DMS53 (cell line): ENCODE data around the gene PRR7.

ENCODE experiments used
- DNase-seq: peaks from one replicate; lab custom pipeline; 2025; lab: John Stamatoyannopoulos, UW

Gene PRR7

GRCh38 chr5:177452688-177453638, 6.3 kb downstream of the PRR7 start:
- peak; percentile 40 for DNase-seq

DNA sequence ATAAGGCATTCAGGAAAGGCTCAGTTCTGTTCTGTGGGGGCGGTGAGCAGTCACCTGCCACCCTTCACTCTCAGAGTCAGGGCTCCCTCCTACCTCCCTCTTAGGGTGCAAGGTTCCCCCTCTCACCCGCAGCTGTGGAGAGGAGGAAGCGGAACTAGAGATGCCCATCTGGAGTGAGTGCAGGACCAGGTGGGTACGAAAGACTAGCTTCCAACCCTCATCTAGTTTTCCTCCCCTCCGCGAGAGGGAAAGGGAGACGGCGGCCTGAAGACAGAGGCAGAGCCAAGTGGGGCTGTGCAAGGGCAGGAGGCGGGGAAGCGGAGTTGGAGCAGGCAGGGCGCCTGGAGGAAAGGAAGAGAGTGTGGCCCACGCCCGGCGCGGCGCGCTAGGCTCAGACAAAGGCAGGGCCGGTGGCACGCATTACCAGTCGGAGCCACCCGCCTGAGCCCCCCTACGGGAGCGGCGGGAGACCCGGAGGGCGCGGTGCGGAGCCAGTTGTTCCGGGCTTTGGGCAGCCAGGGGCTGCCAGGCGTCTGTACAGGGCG, 7.3 kb downstream of the PRR7 start:
- DNase-seq, result peak; percentile 76

DNA sequence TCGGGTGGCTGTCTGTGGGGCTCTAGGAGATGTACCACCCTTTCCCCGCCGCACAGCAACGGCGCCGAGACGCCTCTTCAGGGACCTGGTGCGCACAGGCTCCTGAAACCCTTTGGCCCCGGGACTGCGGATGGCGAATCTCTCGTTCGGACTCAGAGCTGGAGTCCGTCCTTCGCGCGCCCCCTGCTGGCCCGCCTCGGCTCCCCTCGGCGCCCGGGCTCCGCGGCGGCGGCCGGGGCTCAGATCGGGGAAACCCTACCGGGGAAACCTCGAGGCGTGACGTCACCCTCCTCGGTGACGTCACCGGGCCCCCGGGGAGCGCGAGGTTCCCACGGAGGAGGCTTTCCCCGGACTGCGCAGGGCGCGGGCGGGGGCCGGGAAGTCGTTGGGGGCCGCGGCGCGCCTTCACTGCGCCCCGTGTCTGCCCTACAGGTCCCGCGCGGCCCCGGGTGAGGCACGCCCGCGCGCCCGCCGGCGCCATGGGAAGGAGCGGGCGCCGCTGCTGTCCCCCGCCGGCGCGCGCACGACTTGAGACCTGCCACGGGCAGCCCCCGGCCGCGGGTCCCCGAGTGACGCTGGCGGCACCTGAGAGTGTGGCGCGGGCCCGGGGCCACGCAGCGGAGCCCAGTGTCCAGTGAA, 7.9 kb downstream of the PRR7 start:
- peak; percentile 96 for DNase-seq

- DNase-seq, result peak; percentile 97
These were observed 8.5 kb downstream of the PRR7 start for GRCh38 chr5:177455036-177455660.

DNA sequence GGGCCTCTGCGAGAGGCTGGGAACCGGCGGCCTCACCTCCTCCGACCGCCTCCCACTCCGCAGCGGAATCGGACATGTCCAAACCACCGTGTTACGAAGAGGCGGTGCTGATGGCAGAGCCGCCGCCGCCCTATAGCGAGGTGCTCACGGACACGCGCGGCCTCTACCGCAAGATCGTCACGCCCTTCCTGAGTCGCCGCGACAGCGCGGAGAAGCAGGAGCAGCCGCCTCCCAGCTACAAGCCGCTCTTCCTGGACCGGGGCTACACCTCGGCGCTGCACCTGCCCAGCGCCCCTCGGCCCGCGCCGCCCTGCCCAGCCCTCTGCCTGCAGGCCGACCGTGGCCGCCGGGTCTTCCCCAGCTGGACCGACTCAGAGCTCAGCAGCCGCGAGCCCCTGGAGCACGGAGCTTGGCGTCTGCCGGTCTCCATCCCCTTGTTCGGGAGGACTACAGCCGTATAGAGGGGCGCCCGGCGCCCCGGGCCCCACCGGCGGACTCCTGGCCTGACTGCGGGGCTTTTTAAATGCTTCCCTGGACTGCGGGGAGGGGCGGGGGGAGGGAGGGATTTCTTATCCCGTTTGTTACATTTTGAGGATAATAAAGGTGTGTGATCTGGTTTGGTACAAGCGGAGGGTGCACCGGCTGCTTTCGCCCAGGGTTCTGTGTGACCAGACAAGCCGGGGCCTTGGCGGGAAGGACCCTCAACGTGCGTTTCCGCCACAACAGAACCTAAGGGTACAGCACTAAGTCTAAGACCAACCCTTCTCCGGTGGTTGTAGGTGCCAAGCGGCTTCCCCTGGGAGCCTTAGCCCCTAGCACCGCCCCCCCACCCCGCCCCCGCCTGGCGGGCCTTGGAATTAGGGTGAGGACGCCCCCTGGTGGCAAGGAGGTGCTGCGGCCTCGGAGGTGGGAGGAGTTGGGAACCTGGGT, 9.3 kb downstream of the PRR7 start:
- peak; percentile 97 for DNase-seq

DNA sequence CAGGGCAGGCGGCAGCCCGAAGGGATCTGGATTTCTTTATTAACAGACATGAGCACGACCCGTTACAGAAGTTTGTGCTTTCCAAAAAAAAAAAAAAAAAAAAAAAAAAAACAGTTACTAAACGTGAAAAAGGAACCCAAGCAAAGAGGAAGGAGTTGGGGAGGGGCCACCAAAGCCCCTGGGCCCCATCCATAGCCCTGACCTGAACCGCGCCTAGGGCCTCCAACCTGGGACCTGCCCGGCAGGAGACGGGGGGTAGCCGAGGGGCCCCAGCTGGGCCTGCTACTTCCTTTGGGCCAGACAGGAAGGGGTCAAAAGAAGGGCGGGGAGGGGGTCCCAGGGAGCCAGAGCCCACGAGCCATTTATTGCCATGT, 10.0 kb downstream of the PRR7 start:
- DNase-seq, result no peak

- DNase-seq, result peak; percentile 99
These were observed 10.6 kb downstream of the PRR7 start for GRCh38 chr5:177456976-177457851.

DNA sequence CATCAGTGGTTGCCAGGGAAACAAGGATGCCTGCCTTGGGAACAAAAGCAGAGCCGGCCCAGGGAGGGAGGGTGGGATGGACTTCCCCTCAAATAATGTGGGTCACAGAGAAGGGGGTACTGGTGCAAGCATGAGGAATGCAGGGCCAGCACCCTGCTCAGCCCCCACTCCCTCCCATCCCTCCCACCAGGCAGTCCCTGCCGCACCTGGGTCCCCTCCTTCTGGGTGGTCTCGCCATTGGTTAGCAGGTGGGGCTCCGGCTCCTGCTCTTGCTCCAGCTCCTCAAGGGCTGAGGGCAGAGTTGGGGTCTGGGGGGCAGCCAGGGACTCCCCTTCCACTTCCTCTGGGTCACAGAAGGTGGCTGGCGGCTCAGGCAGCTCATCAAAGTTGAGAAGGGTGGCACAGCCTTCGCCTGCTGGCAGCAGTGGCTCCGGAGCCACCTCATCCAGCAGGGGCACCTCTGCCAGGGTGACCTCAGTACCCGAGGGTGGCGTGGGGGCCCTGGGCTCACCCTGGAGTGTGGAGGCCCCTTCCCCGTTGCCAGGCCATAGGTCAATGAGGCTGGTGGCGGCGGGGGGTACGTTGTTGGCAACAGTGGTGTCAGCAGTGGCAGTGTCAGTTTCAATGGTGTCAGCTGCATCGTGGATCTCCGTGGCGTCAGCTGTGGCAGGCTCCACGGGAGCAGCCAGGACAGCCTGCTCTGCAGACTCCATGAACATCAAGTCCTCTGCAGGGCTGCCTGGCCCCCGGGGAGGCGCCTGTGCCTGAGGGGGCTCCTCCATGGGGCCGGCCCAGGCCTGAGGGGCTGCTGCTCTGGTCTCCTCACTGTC, 11.5 kb downstream of the PRR7 start:
- DNase-seq, result no peak

GRCh38 chr5:177458912-177459350, 12.3 kb downstream of the PRR7 start:
- peak; percentile 82 for DNase-seq

- no peak for DNase-seq
These were observed 12.7 kb downstream of the PRR7 start for GRCh38 chr5:177459357-177459756.

DNA sequence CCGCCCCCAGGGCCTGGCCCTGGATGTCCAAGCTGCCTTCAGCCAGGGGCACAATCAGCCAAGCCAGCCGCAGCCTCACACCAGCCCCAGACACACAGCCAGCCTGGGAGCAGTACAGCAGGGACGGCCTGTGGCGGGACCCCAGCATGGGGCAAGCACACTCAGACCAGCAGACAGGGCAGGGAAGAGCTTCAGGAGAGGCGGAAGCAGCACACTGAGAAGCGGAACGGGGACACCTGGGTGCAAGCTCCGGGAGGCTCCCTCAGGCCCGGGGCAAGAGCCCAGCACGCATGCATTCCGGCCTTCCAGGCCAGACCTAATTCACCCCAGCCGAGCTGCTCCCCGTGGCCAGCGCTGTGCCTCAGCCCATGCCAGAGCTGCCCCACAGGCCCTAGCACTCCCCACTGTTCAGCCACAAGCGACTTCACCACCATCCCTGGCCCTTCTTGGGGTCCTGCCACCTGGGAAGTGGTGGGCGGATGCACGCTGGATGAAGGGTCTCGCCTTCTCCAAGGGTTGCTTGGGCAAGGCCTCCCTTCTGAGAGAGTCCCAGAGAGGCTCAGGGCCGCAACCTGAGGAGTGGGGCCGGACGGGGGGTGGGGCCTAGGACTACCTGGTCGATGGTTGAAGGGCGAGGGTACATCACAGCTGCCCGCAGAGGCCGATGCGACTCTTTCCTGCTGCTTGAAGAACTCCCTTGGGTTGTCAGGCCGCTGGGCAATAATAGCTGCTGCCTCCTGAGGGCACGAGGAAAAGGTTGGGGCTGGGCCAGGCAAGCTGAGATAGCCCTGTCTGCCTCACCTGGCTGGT, 13.4 kb downstream of the PRR7 start:
- DNase-seq, result no peak

- no peak for DNase-seq
These were observed 15.5 kb downstream of the PRR7 start for GRCh38 chr5:177462021-177462670.

DNA sequence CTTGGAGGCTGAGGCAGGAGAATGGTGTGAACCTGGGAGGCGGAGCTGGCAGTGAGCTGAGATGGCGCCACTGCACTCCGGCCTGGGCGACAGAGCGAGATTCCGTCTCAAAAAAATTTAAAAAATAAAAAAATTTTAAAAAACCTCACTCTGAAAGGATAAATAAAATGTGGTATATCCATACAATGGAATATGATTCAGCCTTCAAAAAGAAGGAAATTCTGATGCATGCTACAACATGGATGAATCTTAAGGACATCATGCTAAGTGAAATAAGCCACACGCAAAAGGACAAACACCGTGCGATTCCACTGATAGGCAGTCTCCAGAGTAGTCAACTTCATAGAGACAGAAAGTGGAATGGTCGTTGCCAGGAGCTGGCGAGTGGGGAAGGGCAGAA, 18.4 kb downstream of the PRR7 start:
- no peak for DNase-seq

DNA sequence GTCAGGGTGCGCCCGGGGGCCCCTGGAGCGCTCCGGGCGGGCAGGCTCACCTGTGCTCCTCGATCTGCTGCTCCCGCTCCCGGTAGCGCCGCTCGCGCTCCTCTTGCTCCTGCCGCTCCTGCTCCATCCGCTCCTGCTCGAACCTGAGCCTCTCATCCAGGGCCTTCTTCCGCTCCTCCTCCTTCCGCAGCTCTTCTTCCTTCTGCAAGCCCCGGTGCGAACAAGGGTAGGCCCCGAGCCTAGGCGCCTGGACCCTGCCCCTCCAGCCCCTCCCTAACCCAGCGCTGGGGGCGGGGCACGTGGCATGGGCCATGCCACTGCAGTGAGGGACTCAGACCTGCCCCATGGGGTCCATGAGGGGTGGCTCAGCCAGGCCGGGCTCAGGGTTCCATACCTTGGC, 20.2 kb downstream of the PRR7 start:
- DNase-seq, result no peak

DNA sequence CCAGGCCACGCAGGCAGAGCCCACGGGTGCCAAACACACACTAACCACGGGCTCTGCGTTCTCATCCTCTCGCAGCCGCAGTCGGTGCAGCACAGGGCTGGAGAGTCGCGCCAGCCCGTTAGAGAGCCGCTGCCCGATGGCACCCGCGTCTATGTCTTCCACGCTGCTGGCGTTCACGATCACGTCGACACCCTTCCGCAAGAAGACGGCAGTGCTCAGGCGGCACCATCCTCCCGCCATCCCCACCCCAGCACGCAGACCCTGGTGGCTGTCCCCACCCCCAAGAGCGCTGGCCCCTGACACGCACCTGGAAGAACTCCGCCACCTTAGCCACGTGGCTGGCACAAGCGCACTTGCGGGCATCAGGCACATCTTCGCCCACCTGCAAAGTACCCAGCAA, 20.8 kb downstream of the PRR7 start:
- DNase-seq, result no peak

GRCh38 chr5:177468329-177468684, 21.7 kb downstream of the PRR7 start:
- no peak for DNase-seq

DNA sequence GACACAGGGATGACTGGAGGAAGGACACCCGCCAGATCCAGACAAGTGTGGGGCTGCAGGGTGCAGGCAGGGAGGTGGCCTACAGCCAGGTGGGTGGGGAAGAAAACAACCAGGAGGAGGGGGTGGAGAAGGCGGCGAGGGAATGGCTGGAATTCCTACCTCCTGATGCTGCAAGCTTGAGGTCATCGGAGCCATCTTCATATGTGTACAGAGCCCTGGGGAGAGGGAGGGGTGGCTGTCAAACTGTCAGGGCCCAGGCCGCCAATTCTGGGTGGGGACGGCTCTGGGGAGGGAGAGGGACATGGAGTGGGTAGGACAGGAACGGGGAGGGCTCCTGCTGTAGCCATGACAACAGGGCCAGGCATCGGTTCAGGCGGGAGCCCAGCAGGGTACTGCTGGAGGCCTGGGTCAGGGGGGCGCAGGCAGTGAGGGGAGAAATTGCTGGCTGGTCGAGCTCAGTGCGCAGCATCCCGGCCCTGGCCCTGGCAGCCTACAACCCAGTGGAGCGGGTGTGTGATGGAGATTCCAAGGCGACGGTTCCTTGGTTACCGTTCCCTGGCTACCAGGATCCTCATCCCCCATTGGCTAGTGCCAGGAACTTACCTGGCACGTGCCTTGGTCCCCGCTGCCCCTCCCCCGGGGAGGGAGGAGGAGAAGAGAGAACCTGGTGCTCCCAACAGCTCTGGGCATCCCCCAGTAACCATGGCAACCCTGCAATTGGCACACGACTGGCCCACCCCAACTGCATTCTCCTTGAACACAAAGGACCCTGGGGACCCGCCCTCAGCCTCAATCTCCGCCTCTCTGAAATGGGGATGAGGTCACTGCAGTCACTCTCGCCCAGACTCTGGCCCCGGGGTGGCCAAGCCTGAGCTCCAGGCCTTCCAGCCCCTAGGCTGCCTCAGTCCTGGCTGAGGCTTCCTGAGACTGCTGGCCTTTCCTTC, 22.3 kb downstream of the PRR7 start:
- DNase-seq, result peak; percentile 35
